ENCODE data around the gene ADCK1.

- TF ChIP-seq CTCF (IDR thresholded peaks at IDR 0.05) = no peak
- no peak for TF ChIP-seq POLR2A (IDR thresholded peaks at IDR 0.05)
Measured at GRCh38 chr14:77924141-77924948, 124.4 kb downstream of the ADCK1 start.
